HCT116 (cell line): ENCODE results near the gene TEX22. TPM values are rescaled to one million over a fixed set of nuclear protein-coding genes. Genes with fewer than 3 reads are reported as not detected.

Source experiments
- ATAC-seq: fragments of 200-7000 bp; cut with Tn5 transposase; 2 replicates; pipeline ENCODE4 v1.9.1; 2020; ENCODE audit warnings: mild to moderate bottlenecking, moderate library complexity
- BruUV-seq: library from RNA; stranded (reverse); fragments of 400-500 nt; replicated peaks from 2 replicates; lab custom pipeline; 2021; lab: Mats Ljungman, UMichigan
- CTCF ChIA-PET: fragments of 300-600 bp; sonication (Branson Sonifier 250); formaldehyde crosslinking; loops from one replicate; lab custom pipeline; 2021; ENCODE audit warnings: antibody characterized with exemption; lab: Charles Lee
- POLR2A ChIA-PET: fragments of 300-600, 350-600 bp; sonication (Branson Sonifier 250); formaldehyde crosslinking; loops from one replicate; lab custom pipeline; 2021; ENCODE audit warnings: antibody characterized with exemption; lab: Charles Lee
- RAD21 ChIA-PET, 2 experiments: fragments of 300-600 bp; sonication (Branson Sonifier 250); formaldehyde crosslinking; loops; one replicate each; lab custom pipeline; 2023; ENCODE audit warnings: low total read pairs in 2 of 2; ENCODE audit not compliant: uncharacterized antibody in 2 of 2, unreplicated experiment in 2 of 2, low non-redundant PET in 1 of 2; lab: Charles Lee
- DNase-seq: peaks from one replicate; pipeline ENCODE4 v3.0.0-alpha.2; 2010; ENCODE audit warnings: low read depth, low spot score
- H2AFZ ChIP-seq: fragments of 200-600 bp; shearing (Covaris generic), sonication (generic); 2 replicates; pipeline ENCODE4 v1.6.1; 2017; ENCODE audit warnings: low read depth, mixed run types, mixed read lengths, antibody characterized with exemption, low read length; ENCODE audit not compliant: poor library complexity, severe bottlenecking
- H3K27ac ChIP-seq: 2 replicates; pipeline ENCODE4 v1.5.1; 2012; ENCODE audit warnings: low read depth, low read length
- H3K27me3 ChIP-seq: fragments of 200-600 bp; sonication (generic); 2 replicates; pipeline ENCODE4 v1.6.1; 2016; ENCODE audit warnings: mixed run types, low read length, mixed read lengths; ENCODE audit not compliant: insufficient read depth
- H3K36me3 ChIP-seq, 2 experiments: fragments of 200-500 bp in 1 of 2; fragments of 200-600 bp in 1 of 2; sonication (Bioruptor generic) in 1 of 2; sonication (generic) in 1 of 2; 2 replicates each; pipeline versions ENCODE4 v1.5.1 to v1.6.1; 2014 to 2016; ENCODE audit warnings: low read length in 2 of 2, inconsistent platforms in 1 of 2, mixed read lengths in 1 of 2, mixed run types in 1 of 2; ENCODE audit not compliant: insufficient read depth in 2 of 2, control insufficient read depth in 1 of 2
- H3K4me1 ChIP-seq, 2 experiments: fragments of 200-600 bp in 1 of 2; sonication (generic) in 1 of 2; 2 replicates each; pipeline versions ENCODE4 v1.5.1 to v1.6.1; 2012 to 2017; ENCODE audit warnings: low read length in 2 of 2, inconsistent platforms in 1 of 2, mild to moderate bottlenecking in 1 of 2, mixed read lengths in 1 of 2, mixed run types in 1 of 2, moderate library complexity in 1 of 2; ENCODE audit not compliant: insufficient read depth in 2 of 2, control insufficient read depth in 1 of 2
- H3K4me2 ChIP-seq: fragments of 200-600 bp; sonication (generic); 2 replicates; pipeline ENCODE4 v1.6.1; 2017; ENCODE audit warnings: mixed run types, low read length, mixed read lengths
- H3K4me3 ChIP-seq, 2 experiments: fragments of 200-600 bp in 1 of 2; sonication (generic) in 1 of 2; replicated peaks in 1 of 2; 2 replicates each; pipeline ENCODE4 v1.5.1; 2011 to 2016; ENCODE audit warnings: low read length in 2 of 2, control low read depth in 1 of 2, low read depth in 1 of 2, mild to moderate bottlenecking in 1 of 2, mixed read lengths in 1 of 2, mixed run types in 1 of 2
- H3K79me2 ChIP-seq: fragments of 200-600 bp; sonication (generic); 2 replicates; pipeline ENCODE4 v1.6.1; 2017; ENCODE audit warnings: mild to moderate bottlenecking, mixed run types, low read length, moderate library complexity, mixed read lengths; ENCODE audit not compliant: insufficient read depth
- H3K9ac ChIP-seq: fragments of 200-600 bp; sonication (generic); 2 replicates; pipeline ENCODE4 v1.6.1; 2016; ENCODE audit warnings: low read length, mixed read lengths
- H3K9me2 ChIP-seq: fragments of 200-600 bp; sonication (generic), shearing (Covaris generic); 2 replicates; pipeline ENCODE4 v1.6.1; 2017; ENCODE audit warnings: mixed run types, mild to moderate bottlenecking, moderate library complexity; ENCODE audit not compliant: insufficient read depth
- H3K9me3 ChIP-seq, 2 experiments: fragments of 200-500 bp in 1 of 2; fragments of 200-600 bp in 1 of 2; sonication (Bioruptor generic) in 1 of 2; sonication (generic) in 1 of 2; 2 replicates each; pipeline ENCODE4 v1.6.1; 2014 to 2017; ENCODE audit warnings: low read length in 2 of 2, mixed read lengths in 2 of 2, inconsistent platforms in 1 of 2, low read depth in 1 of 2, mild to moderate bottlenecking in 1 of 2, mixed run types in 1 of 2, moderate library complexity in 1 of 2; ENCODE audit not compliant: control insufficient read depth in 1 of 2, insufficient read depth in 1 of 2
- H4K20me1 ChIP-seq: fragments of 200-600 bp; sonication (generic), shearing (Covaris generic); 2 replicates; pipeline ENCODE4 v1.6.1; 2017; ENCODE audit warnings: mixed run types, mild to moderate bottlenecking, moderate library complexity; ENCODE audit not compliant: insufficient read depth
- CBX3 ChIP-seq: IDR thresholded peaks from 2 replicates; pipeline ENCODE4 v1.6.1; 2012; ENCODE audit warnings: low read depth
- CEBPB ChIP-seq: IDR thresholded peaks from 2 replicates; pipeline ENCODE4 v1.6.1; 2012; ENCODE audit warnings: low read depth
- EGR1 ChIP-seq: IDR thresholded peaks from 2 replicates; pipeline ENCODE4 v1.6.1; 2012; ENCODE audit warnings: low read depth
- EZH2 ChIP-seq: fragments of 200-600 bp; sonication (generic); IDR thresholded peaks from 2 replicates; pipeline ENCODE4 v1.6.1; 2017; ENCODE audit warnings: antibody characterized with exemption, mixed run types
- EZH2phosphoT487 ChIP-seq: fragments of 200-600 bp; IDR thresholded peaks from 2 replicates; pipeline ENCODE4 v1.6.1; 2018; ENCODE audit warnings: antibody characterized with exemption, borderline replicate concordance
- FOSL1 ChIP-seq: IDR thresholded peaks from 2 replicates; pipeline ENCODE4 v1.6.1; 2012; ENCODE audit warnings: low read depth
- JUND ChIP-seq: IDR thresholded peaks from 2 replicates; pipeline ENCODE4 v1.6.1; 2012
- RAD21 ChIP-seq: IDR thresholded peaks from 2 replicates; pipeline ENCODE4 v1.6.1; 2012; ENCODE audit warnings: low read depth, mild to moderate bottlenecking
- SIN3A ChIP-seq: IDR thresholded peaks from 2 replicates; pipeline ENCODE4 v1.6.1; 2012; ENCODE audit warnings: low read depth
- SP1 ChIP-seq: IDR thresholded peaks from 2 replicates; pipeline ENCODE4 v1.6.1; 2012; ENCODE audit warnings: low read depth
- TCF7L2 ChIP-seq: IDR thresholded peaks from 2 replicates; pipeline ENCODE4 v1.7.0; 2011; ENCODE audit warnings: borderline replicate concordance, inconsistent platforms; ENCODE audit not compliant: insufficient read depth, insufficient read length; ENCODE audit errors: extremely low read depth
- YY1 ChIP-seq: IDR thresholded peaks from 2 replicates; pipeline ENCODE4 v1.6.1; 2011; ENCODE audit warnings: low read length, low read depth, moderate library complexity, mild to moderate bottlenecking; ENCODE audit not compliant: insufficient replicate concordance; ENCODE audit errors: extremely low read depth
- ZFX ChIP-seq: fragments of 450-650 bp; IDR thresholded peaks from 2 replicates; pipeline ENCODE4 v1.6.1; 2017
- intact Hi-C: fragments of 100-400 bp; cut with micrococcal nuclease; formaldehyde crosslinking; loops from 2 replicates; pipeline ENCODE4 v1.10.0; 2022
- total RNA-seq: library from RNA; stranded (reverse); gene quantifications from one replicate; pipeline ENCODE4 v1.2.1, GENCODE V29; 2021; ENCODE audit not compliant: unreplicated experiment
- TF ChIP-seq, protein P1 (sequence below): IDR thresholded peaks from 2 replicates; pipeline ENCODE4 v1.6.1; 2012; ENCODE audit warnings: low read depth
- TF ChIP-seq, protein P2 (sequence below): IDR thresholded peaks from 2 replicates; pipeline ENCODE4 v1.6.1; 2012
- TF ChIP-seq, protein P3 (sequence below): IDR thresholded peaks from 2 replicates; pipeline ENCODE4 v1.6.1; 2011; ENCODE audit warnings: mild to moderate bottlenecking, low read length, moderate library complexity; ENCODE audit not compliant: insufficient replicate concordance; ENCODE audit errors: extremely low read depth

The TEX22 gene
- total RNA-seq, 1 experiment from 2014 or later, result 3.8 TPM

DNA sequence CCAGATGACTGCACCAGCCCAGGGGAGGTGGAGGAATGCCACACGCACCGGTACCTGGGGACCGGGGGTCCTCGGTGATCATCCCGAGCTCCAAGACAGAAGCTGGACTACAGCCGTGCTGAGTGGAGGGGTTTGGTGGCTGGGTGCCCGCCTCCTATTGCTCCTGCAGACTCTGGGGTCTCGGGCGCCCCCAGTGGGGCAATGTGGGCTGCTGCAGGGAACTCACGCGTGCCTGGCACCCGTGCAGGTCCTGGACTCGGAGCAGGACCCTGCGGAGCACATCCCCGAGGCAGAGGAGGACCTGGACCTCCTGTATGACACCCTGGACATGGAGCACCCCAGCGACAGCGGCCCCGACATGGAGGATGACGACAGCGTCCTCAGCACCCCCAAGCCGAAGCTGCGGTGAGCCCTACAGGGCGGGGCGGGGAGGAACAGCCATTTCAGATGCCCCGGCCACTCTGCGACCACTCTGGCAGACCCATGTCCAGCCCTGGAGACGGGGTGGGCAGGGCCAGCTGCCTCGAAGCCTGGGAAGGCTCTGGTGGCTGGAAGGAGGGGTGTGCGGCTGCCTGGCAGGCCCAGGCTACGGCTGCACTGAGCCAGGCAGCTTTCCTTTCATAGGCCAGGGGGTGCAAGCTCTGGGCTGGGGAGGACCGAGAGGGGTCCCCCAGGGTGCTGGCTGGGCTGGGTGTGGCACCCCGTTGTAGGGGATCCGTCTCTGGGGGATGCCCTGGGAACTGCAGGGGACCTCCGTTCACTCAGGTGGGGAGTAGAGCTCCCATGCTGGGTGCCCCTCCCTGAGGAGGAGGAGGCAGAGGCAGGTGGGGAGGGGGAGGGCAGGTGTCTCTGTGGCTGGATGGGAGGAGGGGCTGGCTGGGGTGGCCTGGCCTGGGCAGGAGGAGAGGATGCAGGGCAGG is 21.6 kb upstream of the TEX22 start:
- no peak overlapping the region for H3K4me3 ChIP-seq
- H3K4me2 ChIP-seq, result no peak overlapping the region
- no peaks in the 10 kb centered on the region for H3K36me3 ChIP-seq
- ChIA-PET CTCF (no interaction called here), RAD21 (no interaction called here), POLR2A (no interaction called here)
- BruUV-seq, result no TSS peak
- DNase-seq (no peak), ATAC-seq (no peak)
- no peak overlapping the region for H2AFZ ChIP-seq
- no peaks in the 10 kb centered on the region for H3K9me2 ChIP-seq
- H3K79me2 ChIP-seq, result no peaks in the 10 kb centered on the region
- intact Hi-C loops, result no loop called here
- H3K9ac ChIP-seq, result no peak overlapping the region
- no peaks in the 10 kb centered on the region for H4K20me1 ChIP-seq
- TF ChIP-seq ZFX (no peak), SIN3A (no peak), EZH2phosphoT487 (no peak), EGR1 (no peak), CEBPB (no peak), SP1 (no peak), RAD21 (no peak), TCF7L2 (no peak), EZH2 (no peak), FOSL1 (no peak), CBX3 (no peak), YY1 (no peak), JUND (no peak)
- TF ChIP-seq, protein P1, sequence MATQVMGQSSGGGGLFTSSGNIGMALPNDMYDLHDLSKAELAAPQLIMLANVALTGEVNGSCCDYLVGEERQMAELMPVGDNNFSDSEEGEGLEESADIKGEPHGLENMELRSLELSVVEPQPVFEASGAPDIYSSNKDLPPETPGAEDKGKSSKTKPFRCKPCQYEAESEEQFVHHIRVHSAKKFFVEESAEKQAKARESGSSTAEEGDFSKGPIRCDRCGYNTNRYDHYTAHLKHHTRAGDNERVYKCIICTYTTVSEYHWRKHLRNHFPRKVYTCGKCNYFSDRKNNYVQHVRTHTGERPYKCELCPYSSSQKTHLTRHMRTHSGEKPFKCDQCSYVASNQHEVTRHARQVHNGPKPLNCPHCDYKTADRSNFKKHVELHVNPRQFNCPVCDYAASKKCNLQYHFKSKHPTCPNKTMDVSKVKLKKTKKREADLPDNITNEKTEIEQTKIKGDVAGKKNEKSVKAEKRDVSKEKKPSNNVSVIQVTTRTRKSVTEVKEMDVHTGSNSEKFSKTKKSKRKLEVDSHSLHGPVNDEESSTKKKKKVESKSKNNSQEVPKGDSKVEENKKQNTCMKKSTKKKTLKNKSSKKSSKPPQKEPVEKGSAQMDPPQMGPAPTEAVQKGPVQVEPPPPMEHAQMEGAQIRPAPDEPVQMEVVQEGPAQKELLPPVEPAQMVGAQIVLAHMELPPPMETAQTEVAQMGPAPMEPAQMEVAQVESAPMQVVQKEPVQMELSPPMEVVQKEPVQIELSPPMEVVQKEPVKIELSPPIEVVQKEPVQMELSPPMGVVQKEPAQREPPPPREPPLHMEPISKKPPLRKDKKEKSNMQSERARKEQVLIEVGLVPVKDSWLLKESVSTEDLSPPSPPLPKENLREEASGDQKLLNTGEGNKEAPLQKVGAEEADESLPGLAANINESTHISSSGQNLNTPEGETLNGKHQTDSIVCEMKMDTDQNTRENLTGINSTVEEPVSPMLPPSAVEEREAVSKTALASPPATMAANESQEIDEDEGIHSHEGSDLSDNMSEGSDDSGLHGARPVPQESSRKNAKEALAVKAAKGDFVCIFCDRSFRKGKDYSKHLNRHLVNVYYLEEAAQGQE, result no peak
- TF ChIP-seq, protein P2, sequence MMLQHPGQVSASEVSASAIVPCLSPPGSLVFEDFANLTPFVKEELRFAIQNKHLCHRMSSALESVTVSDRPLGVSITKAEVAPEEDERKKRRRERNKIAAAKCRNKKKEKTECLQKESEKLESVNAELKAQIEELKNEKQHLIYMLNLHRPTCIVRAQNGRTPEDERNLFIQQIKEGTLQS, result no peak
- TF ChIP-seq, protein P3, sequence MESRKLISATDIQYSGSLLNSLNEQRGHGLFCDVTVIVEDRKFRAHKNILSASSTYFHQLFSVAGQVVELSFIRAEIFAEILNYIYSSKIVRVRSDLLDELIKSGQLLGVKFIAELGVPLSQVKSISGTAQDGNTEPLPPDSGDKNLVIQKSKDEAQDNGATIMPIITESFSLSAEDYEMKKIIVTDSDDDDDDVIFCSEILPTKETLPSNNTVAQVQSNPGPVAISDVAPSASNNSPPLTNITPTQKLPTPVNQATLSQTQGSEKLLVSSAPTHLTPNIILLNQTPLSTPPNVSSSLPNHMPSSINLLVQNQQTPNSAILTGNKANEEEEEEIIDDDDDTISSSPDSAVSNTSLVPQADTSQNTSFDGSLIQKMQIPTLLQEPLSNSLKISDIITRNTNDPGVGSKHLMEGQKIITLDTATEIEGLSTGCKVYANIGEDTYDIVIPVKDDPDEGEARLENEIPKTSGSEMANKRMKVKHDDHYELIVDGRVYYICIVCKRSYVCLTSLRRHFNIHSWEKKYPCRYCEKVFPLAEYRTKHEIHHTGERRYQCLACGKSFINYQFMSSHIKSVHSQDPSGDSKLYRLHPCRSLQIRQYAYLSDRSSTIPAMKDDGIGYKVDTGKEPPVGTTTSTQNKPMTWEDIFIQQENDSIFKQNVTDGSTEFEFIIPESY, result no peak
- H3K9me3 ChIP-seq, result no peaks in the 10 kb centered on the region
- no peak overlapping the region for H3K27ac ChIP-seq
- H3K27me3 ChIP-seq, result no peaks in the 10 kb centered on the region
- peaks cover 4 to 8% of the 10 kb centered on the region in 2 experiments; a peak in 3 of 4 replicates for H3K4me1 ChIP-seq
